Hepatocyte (in vitro differentiated cells): ENCODE measurements around the gene MEF2A.

Experiments used
- CTCF ChIP-seq: fragments of 200-600 bp; sonication (generic); IDR thresholded peaks from 2 replicates; pipeline ENCODE4 v1.5.1; 2016; ENCODE audit warnings: antibody characterized with exemption, mild to moderate bottlenecking; ENCODE audit not compliant: poor library complexity
- EZH2 ChIP-seq: fragments of 200-600 bp; sonication (generic); IDR thresholded peaks from 2 replicates; pipeline ENCODE4 v1.6.1; 2016; ENCODE audit warnings: antibody characterized with exemption, mild to moderate bottlenecking, borderline replicate concordance

- no peak for TF ChIP-seq CTCF
- TF ChIP-seq EZH2 = no peak
Measured at GRCh38 chr15:99712415-99712814, 146.6 kb downstream of the MEF2A start.
